Measurements from ENCODE around the gene IL10RB.

- TF ChIP-seq CTCF (IDR thresholded peaks at IDR 0.05): no peak
- no peak for TF ChIP-seq POLR2A (IDR thresholded peaks at IDR 0.05)
Measured at GRCh38 chr21:33299181-33299752, 33.1 kb downstream of the IL10RB start.

Measured in uterus (tissue), 2 donors.